CD4-positive, alpha-beta T cell (primary cell): ENCODE measurements around the gene HDGFL3. TPM values are rescaled to one million over a fixed set of nuclear protein-coding genes. Genes with fewer than 3 reads are reported as not detected.

Experiments used
- ATAC-seq: fragments of 200-7000 bp; cut with Tn5 transposase; one replicate; pipeline ENCODE4 v1.10.0; 2022; ENCODE audit warnings: mild to moderate bottlenecking; ENCODE audit not compliant: poor library complexity
- CTCF ChIA-PET: fragments of 350-600 bp; sonication (Branson Sonifier 250); formaldehyde crosslinking; loops from one replicate; lab custom pipeline; 2021; ENCODE audit warnings: antibody characterized with exemption, inconsistent platforms; lab: Charles Lee
- POLR2A ChIA-PET: fragments of 350-600 bp; sonication (Branson Sonifier 250); formaldehyde crosslinking; loops from one replicate; lab custom pipeline; 2021; ENCODE audit warnings: antibody characterized with exemption, inconsistent platforms; lab: Charles Lee
- DNase-seq, 14 experiments: peaks; one replicate each; pipeline ENCODE4 v3.0.0-alpha.2; 2013 to 2020; ENCODE audit warnings: mixed read lengths in 2 of 14
- H3K27ac ChIP-seq, 2 donors: one replicate each; pipeline versions ENCODE4 v1.5.1 to v1.7.0; 2013; ENCODE audit warnings: low read length in 2 of 2, low read depth in 1 of 2, mild to moderate bottlenecking in 1 of 2
- H3K27me3 ChIP-seq, 2 experiments: 1 replicate in 1 of 2; 2 replicates in 1 of 2; pipeline versions ENCODE4 v1.6.1 to v1.7.0; 2013; ENCODE audit warnings: low read length in 2 of 2, control low read depth in 1 of 2, mild to moderate bottlenecking in 1 of 2, moderate library complexity in 1 of 2; ENCODE audit not compliant: insufficient read depth in 2 of 2, control insufficient read depth in 1 of 2
- H3K36me3 ChIP-seq: one replicate; pipeline ENCODE4 v1.6.1; 2013; ENCODE audit warnings: low read length, control low read depth; ENCODE audit not compliant: insufficient read depth
- H3K4me1 ChIP-seq: one replicate; pipeline ENCODE4 v1.6.1; 2013; ENCODE audit warnings: low read length, control low read depth; ENCODE audit not compliant: insufficient read depth
- H3K4me3 ChIP-seq: one replicate; pipeline ENCODE4 v1.5.1; 2013; ENCODE audit warnings: mild to moderate bottlenecking, low read length, moderate library complexity
- H3K9me3 ChIP-seq, 2 experiments: 1 replicate in 1 of 2; 2 replicates in 1 of 2; pipeline versions ENCODE4 v1.6.1 to v1.7.0; 2013; ENCODE audit warnings: low read length in 2 of 2, mild to moderate bottlenecking in 2 of 2, control low read depth in 1 of 2, moderate library complexity in 1 of 2; ENCODE audit not compliant: control insufficient read depth in 1 of 2, insufficient read depth in 1 of 2
- H3K27ac Mint-ChIP-seq: one replicate; pipeline ENCODE4 v1.8.0; 2020; ENCODE audit warnings: mixed read lengths
- H3K27me3 Mint-ChIP-seq: one replicate; pipeline ENCODE4 v1.8.0; 2021; ENCODE audit warnings: mixed read lengths
- H3K36me3 Mint-ChIP-seq: one replicate; pipeline ENCODE4 v1.8.0; 2021; ENCODE audit warnings: low read depth, mixed read lengths
- H3K4me1 Mint-ChIP-seq: one replicate; pipeline ENCODE4 v1.8.0; 2021; ENCODE audit warnings: low read depth, mixed read lengths
- H3K4me3 Mint-ChIP-seq: one replicate; pipeline ENCODE4 v1.8.0; 2020; ENCODE audit warnings: mild to moderate bottlenecking, mixed read lengths
- H3K9me3 Mint-ChIP-seq: one replicate; pipeline ENCODE4 v1.8.0; 2020; ENCODE audit warnings: mixed read lengths
- CTCF ChIP-seq: fragments of 200-600 bp; IDR thresholded peaks from one replicate; pipeline ENCODE4 v1.8.0; 2022; ENCODE audit warnings: antibody characterized with exemption, mild to moderate bottlenecking
- intact Hi-C, 2 experiments: fragments of 100-400 bp; cut with DNase I in 1 of 2; cut with micrococcal nuclease in 1 of 2; formaldehyde crosslinking; loops; one replicate each; pipeline versions ENCODE4 v1.15.1 to v1.9.0; 2023 to 2025; cut with DNase I, micrococcal nuclease
- total RNA-seq, 174 experiments: library from RNA in 2 of 174; stranded (reverse) in 2 of 174; gene quantifications; one replicate each; pipeline ENCODE4 v1.2.3 and lab custom pipeline; 2021 to 2026

The HDGFL3 gene
- total RNA-seq, 2 experiments from 2014 or later, result 5.5 to 5.9 TPM

GRCh38 chr15:83158393-83158792 is 49.2 kb downstream of the HDGFL3 start:
- H3K9me3 ChIP-seq, result no peaks in the 10 kb centered on the region
- ATAC-seq (no peak), DNase-seq (no peak)
- peaks cover 0 to 13% of the 10 kb centered on the region in 2 experiments for H3K27me3 ChIP-seq
- H3K9me3 Mint-ChIP-seq, result no peaks in the 10 kb centered on the region
- no peak overlapping the region for H3K27ac Mint-ChIP-seq
- POLR2A ChIA-PET, result no interaction called here
- peaks cover 9% of the 10 kb centered on the region for H3K4me1 Mint-ChIP-seq
- peaks cover 7% of the 10 kb centered on the region for H3K27me3 Mint-ChIP-seq
- no peak for TF ChIP-seq CTCF
- H3K36me3 Mint-ChIP-seq, result no peaks in the 10 kb centered on the region
- no peak overlapping the region for H3K27ac ChIP-seq
- H3K4me3 Mint-ChIP-seq, result no peak overlapping the region
- H3K4me1 ChIP-seq, result no peaks in the 10 kb centered on the region
- H3K36me3 ChIP-seq, result no peaks in the 10 kb centered on the region
- CTCF ChIA-PET, result no interaction called here
- intact Hi-C loops, result no loop called here
- H3K4me3 ChIP-seq, result no peak overlapping the region

- Histone ChIP-seq H3K4me1 (no peaks in the 10 kb centered on the region), H3K4me3 (no peak overlapping the region), H3K9me3 (no peaks in the 10 kb centered on the region), H3K27ac (no peak overlapping the region), H3K36me3 (no peaks in the 10 kb centered on the region), H3K27me3 (peaks cover 0 to 2% of the 10 kb centered on the region in 2 experiments)
- H3K4me1 Mint-ChIP-seq, result no peaks in the 10 kb centered on the region
- ChIA-PET CTCF (no interaction called here), POLR2A (no interaction called here)
- ATAC-seq, result no peak
- H3K9me3 Mint-ChIP-seq, result no peaks in the 10 kb centered on the region
- peaks cover 7% of the 10 kb centered on the region for H3K27me3 Mint-ChIP-seq
- H3K36me3 Mint-ChIP-seq, result no peaks in the 10 kb centered on the region
- intact Hi-C loops, result no loop called here
- no peak for DNase-seq
- no peak overlapping the region for H3K27ac Mint-ChIP-seq
- H3K4me3 Mint-ChIP-seq, result no peak overlapping the region
- TF ChIP-seq CTCF, result no peak
These were observed 51.7 kb downstream of the HDGFL3 start for GRCh38 chr15:83155942-83156341.

DNA sequence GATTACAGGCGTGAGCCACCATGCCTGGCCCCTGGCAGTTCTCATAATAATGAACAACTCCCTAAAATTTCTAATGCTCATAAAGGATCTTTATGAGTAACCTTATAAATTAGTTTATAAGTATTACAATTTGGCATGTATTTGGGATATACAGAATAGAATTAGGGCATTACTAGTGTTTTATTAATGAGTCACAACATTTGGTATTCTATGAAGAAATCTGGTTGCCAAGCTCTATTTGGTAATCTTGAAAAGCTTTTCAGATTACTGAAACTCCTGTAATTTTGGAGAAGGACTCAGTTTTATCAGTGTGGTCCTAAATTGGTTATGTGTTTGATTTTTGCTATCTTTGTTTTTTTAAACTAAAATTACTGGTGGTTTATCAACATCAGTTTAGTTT is 54.3 kb downstream of the HDGFL3 start:
- Histone ChIP-seq H3K36me3 (no peaks in the 10 kb centered on the region), H3K4me3 (no peak overlapping the region), H3K9me3 (no peaks in the 10 kb centered on the region), H3K27ac (no peak overlapping the region), H3K4me1 (no peaks in the 10 kb centered on the region), H3K27me3 (no peaks in the 10 kb centered on the region)
- DNase-seq (no peak), ATAC-seq (no peak)
- Mint-ChIP-seq H3K4me1 (no peaks in the 10 kb centered on the region), H3K27ac (no peak overlapping the region), H3K4me3 (no peak overlapping the region), H3K27me3 (no peaks in the 10 kb centered on the region), H3K36me3 (no peaks in the 10 kb centered on the region), H3K9me3 (no peaks in the 10 kb centered on the region)
- TF ChIP-seq CTCF, result no peak
- intact Hi-C loops, result no loop called here
- CTCF ChIA-PET, result no interaction called here
- POLR2A ChIA-PET, result no interaction called here
